IPS-20b (cell line): ENCODE results near the gene SP140.

Source experiments
- H3K27ac ChIP-seq: one replicate; pipeline ENCODE4 v1.5.1; 2013; ENCODE audit warnings: low read length
- H3K27me3 ChIP-seq: 2 replicates; pipeline ENCODE4 v1.6.1; 2013; ENCODE audit warnings: mild to moderate bottlenecking, low read length, inconsistent platforms; ENCODE audit not compliant: insufficient read depth
- H3K36me3 ChIP-seq: 2 replicates; pipeline ENCODE4 v1.6.1; 2013; ENCODE audit warnings: low read depth, mild to moderate bottlenecking, inconsistent platforms, low read length, moderate library complexity; ENCODE audit not compliant: insufficient read depth
- H3K4me1 ChIP-seq: 2 replicates; pipeline ENCODE4 v1.6.1; 2013; ENCODE audit warnings: mild to moderate bottlenecking, control low read depth, inconsistent platforms, low read length, moderate library complexity; ENCODE audit not compliant: insufficient read depth
- H3K4me3 ChIP-seq: 2 replicates; pipeline ENCODE4 v1.5.1; 2013; ENCODE audit warnings: mild to moderate bottlenecking, low read length, inconsistent platforms
- H3K9ac ChIP-seq: 2 replicates; pipeline ENCODE4 v1.6.1; 2013; ENCODE audit warnings: low read depth, mild to moderate bottlenecking, inconsistent platforms, low read length, moderate library complexity
- H3K9me3 ChIP-seq: 2 replicates; pipeline ENCODE4 v1.6.1; 2013; ENCODE audit warnings: mild to moderate bottlenecking, low read depth, low read length, inconsistent platforms; ENCODE audit not compliant: insufficient read depth

Gene SP140

GRCh38 chr2:230230087-230230486 is 4.6 kb downstream of the SP140 start:
- Histone ChIP-seq H3K4me1 (peaks cover 4% of the 10 kb centered on the region; the same call in 1 of the 2 replicates), H3K36me3 (no peaks in the 10 kb centered on the region), H3K27ac (no peak overlapping the region), H3K9ac (no peak overlapping the region; the same call in 1 of the 2 replicates), H3K27me3 (no peaks in the 10 kb centered on the region), H3K9me3 (no peaks in the 10 kb centered on the region; the same call in 1 of the 2 replicates), H3K4me3 (no peak overlapping the region)

DNA sequence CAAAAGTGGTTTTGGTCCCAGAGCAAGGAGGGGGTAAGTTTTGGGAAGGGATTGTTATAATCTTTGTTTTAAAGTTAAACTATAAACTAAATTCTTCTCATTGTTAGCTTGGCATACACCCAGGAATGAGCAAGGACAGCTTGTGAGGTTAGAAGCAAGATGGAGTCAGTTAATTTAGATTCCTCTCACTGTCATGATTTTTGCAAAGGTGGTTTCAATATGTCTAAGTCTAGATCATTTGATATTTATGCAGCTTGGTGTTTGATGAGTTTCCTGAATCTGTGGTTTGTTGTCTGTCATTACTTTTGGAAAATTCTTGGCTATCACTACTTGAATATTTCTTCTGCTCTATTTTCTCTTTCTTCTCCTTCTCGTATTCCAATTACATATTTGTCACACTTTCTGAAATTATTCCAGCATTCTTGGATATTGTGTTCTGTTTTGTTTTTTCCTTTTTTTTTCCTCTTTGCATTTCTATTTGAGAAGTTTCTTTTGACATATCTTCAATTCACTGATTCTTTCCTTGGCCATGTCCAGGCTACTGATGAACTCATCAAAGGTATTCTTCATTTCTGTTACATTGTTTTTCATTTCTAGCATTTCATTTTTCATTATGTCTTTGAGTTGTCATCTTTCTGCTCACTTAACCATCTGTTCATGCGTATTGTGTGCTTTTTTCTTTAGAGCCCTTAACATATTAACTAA is 5.1 kb downstream of the SP140 start:
- no peak overlapping the region for H3K27ac ChIP-seq
- H3K9ac ChIP-seq, result no peak overlapping the region
- H3K9me3 ChIP-seq, result no peaks in the 10 kb centered on the region; the same call in 1 of the 2 replicates
- no peaks in the 10 kb centered on the region for H3K36me3 ChIP-seq
- no peaks in the 10 kb centered on the region for H3K27me3 ChIP-seq
- peaks cover 4% of the 10 kb centered on the region; the same call in 1 of the 2 replicates for H3K4me1 ChIP-seq
- H3K4me3 ChIP-seq, result no peak overlapping the region

DNA sequence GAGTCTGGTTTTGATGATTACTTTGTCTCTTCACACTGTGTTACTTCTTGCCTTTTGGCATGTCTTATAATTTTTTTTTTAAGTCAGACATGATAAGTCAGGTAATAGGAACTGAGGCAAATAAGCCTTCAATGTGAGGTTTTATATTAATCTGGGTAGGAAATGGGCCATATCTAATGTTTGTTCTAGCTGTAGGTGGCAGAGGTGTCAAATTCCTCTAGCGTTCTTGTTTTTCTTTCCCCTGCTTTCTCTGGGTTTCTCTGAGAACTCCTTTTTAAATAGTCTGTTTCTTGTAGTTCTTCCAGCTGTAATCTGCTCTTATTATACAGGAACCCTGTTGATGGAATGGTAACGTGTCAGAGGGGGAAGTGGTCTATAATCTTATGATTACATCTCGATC is 5.7 kb downstream of the SP140 start:
- Histone ChIP-seq H3K4me3 (no peak overlapping the region), H3K4me1 (peaks cover 4% of the 10 kb centered on the region; the same call in 1 of the 2 replicates), H3K9ac (no peak overlapping the region), H3K27ac (no peak overlapping the region), H3K27me3 (no peaks in the 10 kb centered on the region), H3K36me3 (no peaks in the 10 kb centered on the region), H3K9me3 (no peaks in the 10 kb centered on the region; the same call in 1 of the 2 replicates)

DNA sequence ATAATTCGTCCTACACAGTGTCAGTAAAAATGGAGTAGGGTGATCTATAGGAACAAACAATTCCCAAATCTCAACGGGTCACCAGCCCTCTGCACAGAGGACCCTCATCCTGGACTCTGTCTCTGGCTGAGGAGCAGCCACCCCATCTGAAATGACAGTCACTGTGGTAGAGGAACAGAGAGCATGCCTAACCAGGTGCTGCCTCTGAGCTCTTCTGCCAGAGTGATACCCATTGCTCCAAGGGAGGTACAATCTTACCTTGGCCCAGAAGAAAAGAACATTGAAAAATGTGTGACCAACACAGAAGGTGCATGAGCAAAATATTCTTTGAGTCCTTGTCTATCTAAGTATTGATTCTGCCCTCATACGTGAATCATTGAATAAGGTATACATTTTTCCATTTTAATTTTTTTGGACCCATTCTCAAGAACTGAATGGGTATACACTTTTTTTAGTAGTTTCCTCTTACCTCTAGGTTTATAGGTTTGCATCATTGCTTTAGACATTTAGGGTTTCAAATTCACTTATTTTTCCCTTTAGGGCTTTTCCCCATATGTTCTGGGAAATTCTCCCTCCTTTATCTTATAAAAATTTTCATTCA is 8.7 kb downstream of the SP140 start:
- H3K27ac ChIP-seq, result no peak overlapping the region

GRCh38 chr2:230234845-230235244 is 9.3 kb downstream of the SP140 start:
- peaks cover 1% of the 10 kb centered on the region; the same call in 1 of the 2 replicates for H3K4me1 ChIP-seq
- H3K27ac ChIP-seq, result no peak overlapping the region
- H3K9me3 ChIP-seq, result no peaks in the 10 kb centered on the region; the same call in 1 of the 2 replicates
- no peak overlapping the region for H3K9ac ChIP-seq
- H3K36me3 ChIP-seq, result no peaks in the 10 kb centered on the region
- H3K27me3 ChIP-seq, result no peaks in the 10 kb centered on the region
- H3K4me3 ChIP-seq, result no peak overlapping the region

More for the DNA sequence above, 8.7 kb downstream of the SP140 start:
- H3K4me1 ChIP-seq, result peaks cover 4% of the 10 kb centered on the region; the same call in 1 of the 2 replicates
- no peaks in the 10 kb centered on the region for H3K36me3 ChIP-seq
- H3K4me3 ChIP-seq, result no peak overlapping the region
- H3K27me3 ChIP-seq, result no peaks in the 10 kb centered on the region
- H3K9ac ChIP-seq, result no peak overlapping the region
- H3K9me3 ChIP-seq, result no peaks in the 10 kb centered on the region; the same call in 1 of the 2 replicates

GRCh38 chr2:230244211-230244610 is 18.7 kb downstream of the SP140 start:
- no peak overlapping the region for H3K9ac ChIP-seq
- no peak overlapping the region for H3K4me3 ChIP-seq
- no peak overlapping the region for H3K27ac ChIP-seq
- H3K9me3 ChIP-seq, result no peaks in the 10 kb centered on the region
- H3K27me3 ChIP-seq, result no peaks in the 10 kb centered on the region
- H3K4me1 ChIP-seq, result no peaks in the 10 kb centered on the region
- H3K36me3 ChIP-seq, result no peaks in the 10 kb centered on the region

- H3K27me3 ChIP-seq, result no peaks in the 10 kb centered on the region
- H3K36me3 ChIP-seq, result no peaks in the 10 kb centered on the region
- H3K27ac ChIP-seq, result no peak overlapping the region
- H3K9me3 ChIP-seq, result no peaks in the 10 kb centered on the region
- H3K4me1 ChIP-seq, result no peaks in the 10 kb centered on the region
- no peak overlapping the region for H3K4me3 ChIP-seq
- no peak overlapping the region for H3K9ac ChIP-seq
Observed at GRCh38 chr2:230246206-230246605, 20.7 kb downstream of the SP140 start.

GRCh38 chr2:230250231-230250630 is 24.7 kb downstream of the SP140 start:
- Histone ChIP-seq H3K27ac (no peak overlapping the region), H3K27me3 (no peaks in the 10 kb centered on the region), H3K4me1 (no peaks in the 10 kb centered on the region), H3K36me3 (no peaks in the 10 kb centered on the region), H3K4me3 (no peak overlapping the region), H3K9ac (no peak overlapping the region), H3K9me3 (no peaks in the 10 kb centered on the region)

DNA sequence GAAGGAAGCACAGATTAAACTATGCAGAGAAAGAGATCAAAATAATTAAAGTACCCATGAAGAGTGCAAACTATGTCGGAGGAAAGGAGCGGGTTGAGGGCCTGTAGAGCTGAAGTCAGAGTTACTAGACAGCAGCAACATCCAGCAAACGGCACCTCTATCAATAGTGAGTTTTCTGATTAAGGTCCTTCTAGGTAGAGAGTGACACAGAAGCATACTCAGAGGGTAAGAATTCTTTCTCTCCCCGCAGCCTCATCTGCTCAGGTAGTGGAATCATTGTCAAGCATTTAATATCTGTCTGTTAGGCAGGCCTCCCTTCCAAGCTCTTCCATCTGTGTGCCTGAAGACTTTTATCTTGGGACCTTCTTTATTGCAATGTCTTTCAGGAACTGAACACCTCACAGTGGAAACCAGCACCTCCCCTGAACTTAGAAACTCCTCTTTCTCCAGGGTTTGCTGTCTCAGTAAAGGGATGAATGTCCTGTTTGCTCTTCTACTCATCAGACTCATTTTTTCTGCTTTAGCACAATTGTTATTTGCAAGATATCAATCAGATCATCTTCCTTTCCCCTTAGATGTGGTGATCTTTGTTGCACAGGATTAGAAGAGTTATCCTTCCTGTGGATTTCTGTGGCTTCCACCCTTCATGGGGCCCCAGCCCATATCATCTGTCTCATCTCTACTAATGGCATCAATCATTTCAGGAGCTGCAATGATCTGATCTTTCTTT is 28.8 kb downstream of the SP140 start:
- Histone ChIP-seq H3K4me1 (no peaks in the 10 kb centered on the region), H3K27me3 (no peaks in the 10 kb centered on the region), H3K36me3 (no peaks in the 10 kb centered on the region)

DNA sequence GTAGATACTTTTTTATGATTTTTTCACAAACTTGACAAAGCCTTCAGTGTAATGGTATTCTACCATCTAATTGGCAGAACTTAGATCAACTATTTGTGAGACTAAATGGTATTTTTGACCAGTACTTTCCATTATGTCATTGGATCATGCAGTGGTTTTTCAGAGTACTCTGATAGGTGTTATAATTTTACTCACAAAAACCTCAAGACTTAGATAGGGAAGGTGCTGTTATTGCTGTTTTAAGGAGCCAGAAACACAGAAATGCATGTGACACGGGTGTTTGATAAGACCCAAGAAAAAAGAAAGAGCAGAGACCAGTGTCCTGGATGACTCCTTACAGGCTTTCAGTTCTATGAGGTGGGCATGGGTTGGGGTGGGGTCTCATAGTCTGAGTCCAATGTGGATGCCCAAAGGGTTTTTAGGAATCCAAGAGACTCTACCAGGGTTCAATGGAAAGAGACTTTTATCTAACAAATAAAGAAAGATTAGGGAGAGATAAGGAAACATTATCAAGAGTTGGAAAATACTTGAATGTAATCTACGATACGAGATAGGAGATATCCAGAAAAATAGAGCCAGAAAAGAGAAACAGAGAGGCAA is 31.3 kb downstream of the SP140 start:
- Histone ChIP-seq H3K27me3 (no peaks in the 10 kb centered on the region), H3K4me1 (no peaks in the 10 kb centered on the region), H3K27ac (no peak overlapping the region), H3K9ac (no peak overlapping the region), H3K4me3 (no peak overlapping the region), H3K36me3 (no peaks in the 10 kb centered on the region), H3K9me3 (no peaks in the 10 kb centered on the region)

More for the DNA sequence above, 28.8 kb downstream of the SP140 start:
- Histone ChIP-seq H3K27ac (no peak overlapping the region), H3K9me3 (no peaks in the 10 kb centered on the region), H3K4me3 (no peak overlapping the region), H3K9ac (no peak overlapping the region)

DNA sequence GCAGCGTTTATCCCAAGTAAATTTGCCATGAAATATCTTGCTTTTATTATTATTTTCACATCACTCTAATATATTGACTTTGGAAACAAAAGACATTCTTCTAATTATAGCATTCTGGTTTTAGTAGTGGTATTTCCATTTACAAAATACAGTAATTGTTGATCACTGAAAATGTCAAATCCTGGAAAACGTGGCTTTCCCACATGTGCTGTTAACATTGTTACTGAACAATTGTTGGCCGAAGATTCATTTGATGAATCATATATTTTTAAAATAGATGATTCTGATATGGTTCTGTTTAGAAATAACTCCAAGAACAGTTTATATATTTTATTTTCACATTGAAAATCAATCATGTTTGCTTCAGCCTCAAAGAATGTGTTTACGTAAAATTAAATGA is 32.9 kb downstream of the SP140 start:
- Histone ChIP-seq H3K4me1 (no peaks in the 10 kb centered on the region), H3K9me3 (no peaks in the 10 kb centered on the region), H3K4me3 (no peak overlapping the region), H3K27ac (no peak overlapping the region), H3K27me3 (no peaks in the 10 kb centered on the region), H3K9ac (no peak overlapping the region), H3K36me3 (no peaks in the 10 kb centered on the region)
